ENCODE data around the gene AFAP1. TPM values are rescaled to one million over a fixed set of nuclear protein-coding genes. Genes with fewer than 3 reads are reported as not detected.
A peak's percentile ranks its signal among the peaks of the same experiment; 100 is the strongest.

The AFAP1 gene
- total and polyA plus RNA-seq, 2 of the 4 experiments (the other 2 are of a cell fraction), result 48.2 to 80.9 TPM

GRCh38 chr4:7890635-7891393 is 48.8 kb downstream of the AFAP1 start:
- dilution Hi-C loops (cut with HindIII; ENCODE audit: low sequenced_read_pairs, unreplicated experiment), result no loop called here
- H2BK120ac ChIP-seq (ENCODE audit: low read depth, low read length), result peak overlapping the region; percentile 93
- peak overlapping the region; percentile 93 for H4K5ac ChIP-seq (ENCODE audit: low read depth, low read length)
- H3K36me3 ChIP-seq (ENCODE audit: control insufficient read depth, insufficient read depth, low read length), result peaks cover 10% of the 10 kb centered on the region
- H3K14ac ChIP-seq (replicated peaks; ENCODE audit: low read depth, low read length), result peak overlapping the region; percentile 67
- H3K56ac ChIP-seq (ENCODE audit: extremely low read depth, insufficient read depth, low read length), result peak overlapping the region; percentile 66
- peak overlapping the region; percentile 94 for H3K4ac ChIP-seq (ENCODE audit: low read depth, low read length)
- no TSS peak for BruUV-seq (replicated peaks)
- ChIA-PET CTCF (no interaction called here), POLR2A (ENCODE audit: unreplicated experiment) (no interaction called here)
- peak overlapping the region; percentile 94 for H3K18ac ChIP-seq (ENCODE audit: low read depth, low read length)
- peak overlapping the region; percentile 77; the same call in 1 of the 2 replicates for H3K23ac ChIP-seq (ENCODE audit: low read depth, low read length)
- ATAC-seq (ENCODE audit: low read depth) (peak; percentile 50), DNase-seq (peak; percentile 92)
- peak overlapping the region; percentile 73 for H3K4me2 ChIP-seq (ENCODE audit: low read depth, low read length)
- in situ Hi-C loops (cut with MboI; ENCODE audit: low sequenced_read_pairs), result no loop called here
- peaks cover 5% of the 10 kb centered on the region; the same call in 1 of the 2 replicates for H3K9me3 ChIP-seq (ENCODE audit: control insufficient read depth, insufficient read depth, low read length)
- H4K91ac ChIP-seq (ENCODE audit: insufficient read depth, low read depth, low read length), result peak overlapping the region; percentile 88
- no CpG with 5 or more reads among the region's 7 CpGs for WGBS, 2 experiments (ENCODE audit: extremely low coverage in 2 of 2, insufficient read length in 1 of 2)
- peak overlapping the region; percentile 97 for H2BK5ac ChIP-seq (ENCODE audit: low read depth, low read length, poor library complexity, severe bottlenecking)
- no peaks in the 10 kb centered on the region for H3K27me3 ChIP-seq (ENCODE audit: control insufficient read depth, insufficient read depth, low read length)
- TF ChIP-seq RCOR1 (IDR thresholded peaks at IDR 0.05; ENCODE audit: insufficient replicate concordance, low read length) (peak; percentile 43), BHLHE40 (IDR thresholded peaks at IDR 0.05; ENCODE audit: low read depth, low read length) (peak; percentile 57; the same call in 1 of the 2 replicates), ELK1 (IDR thresholded peaks at IDR 0.05; ENCODE audit: borderline replicate concordance, low read depth, low read length) (no peak), FOS (IDR thresholded peaks at IDR 0.05; ENCODE audit: low read depth, low read length) (peak; percentile 94), NFE2L2 (IDR thresholded peaks at IDR 0.05; ENCODE audit: low read depth, low read length) (peak; percentile 81), CEBPB (IDR thresholded peaks at IDR 0.05; ENCODE audit: low read depth, low read length) (no peak), MAFK (IDR thresholded peaks at IDR 0.05; ENCODE audit: low read depth, low read length) (peak; percentile 75), RAD21 (IDR thresholded peaks at IDR 0.05; ENCODE audit: low read length) (no peak)
- peaks cover 27% of the 10 kb centered on the region for H3K4me1 ChIP-seq (ENCODE audit: control insufficient read depth, insufficient read depth, low read length)
- H4K20me1 ChIP-seq (ENCODE audit: insufficient read depth, low read length), result peaks cover 42% of the 10 kb centered on the region
- peaks cover 13 to 61% of the 10 kb centered on the region in 2 experiments; a peak in 3 of 4 replicates for H3K79me1 ChIP-seq (ENCODE audit: low read depth in 1 of 2, low read length in 2 of 2)
- H3K9ac ChIP-seq (ENCODE audit: low read depth, low read length), result peak overlapping the region; percentile 88
- peak overlapping the region; percentile 87 for H2AK5ac ChIP-seq (ENCODE audit: low read depth, low read length)
- no peak overlapping the region for H3K4me3 ChIP-seq (ENCODE audit: insufficient read depth, low read depth, low read length)
- H2AK9ac ChIP-seq (replicated peaks; ENCODE audit: low read depth, low read length, poor library complexity), result peak overlapping the region; percentile 28
- H4K8ac ChIP-seq (ENCODE audit: low read depth in 2 of 2, low read length in 2 of 2), result peak overlapping the region; percentile 6 to 89; a peak in 3 of 4 replicates
- intact Hi-C loops (cut with micrococcal nuclease), result no loop called here
- peak overlapping the region; percentile 75; the same call in 2 of the 3 replicates for H2BK15ac ChIP-seq (ENCODE audit: low read depth, low read length)
- H2BK20ac ChIP-seq (ENCODE audit: low read depth, low read length), result peak overlapping the region; percentile 95
- peak overlapping the region; percentile 99 for H3K27ac ChIP-seq (ENCODE audit: insufficient read depth, low read length)
- peaks cover 15% of the 10 kb centered on the region for H3K9me1 ChIP-seq (ENCODE audit: insufficient read depth, low read length)
- no peak overlapping the region for H2AFZ ChIP-seq (replicated peaks; ENCODE audit: low read length, poor library complexity)

Measured in IMR-90 (cell line).